Activated CD8-positive, alpha-beta memory T cell treated with anti-CD3 and anti-CD28 coated beads, Interleukin-2, amount 50 U/mL, for 1 hour (primary cell): Measurements from ENCODE around the gene ARAP1.

Source experiments
- DNase-seq: peaks from one replicate; pipeline ENCODE4 v3.0.0-alpha.2; 2020; ENCODE audit errors: extremely low read depth

ARAP1 gene

DNA sequence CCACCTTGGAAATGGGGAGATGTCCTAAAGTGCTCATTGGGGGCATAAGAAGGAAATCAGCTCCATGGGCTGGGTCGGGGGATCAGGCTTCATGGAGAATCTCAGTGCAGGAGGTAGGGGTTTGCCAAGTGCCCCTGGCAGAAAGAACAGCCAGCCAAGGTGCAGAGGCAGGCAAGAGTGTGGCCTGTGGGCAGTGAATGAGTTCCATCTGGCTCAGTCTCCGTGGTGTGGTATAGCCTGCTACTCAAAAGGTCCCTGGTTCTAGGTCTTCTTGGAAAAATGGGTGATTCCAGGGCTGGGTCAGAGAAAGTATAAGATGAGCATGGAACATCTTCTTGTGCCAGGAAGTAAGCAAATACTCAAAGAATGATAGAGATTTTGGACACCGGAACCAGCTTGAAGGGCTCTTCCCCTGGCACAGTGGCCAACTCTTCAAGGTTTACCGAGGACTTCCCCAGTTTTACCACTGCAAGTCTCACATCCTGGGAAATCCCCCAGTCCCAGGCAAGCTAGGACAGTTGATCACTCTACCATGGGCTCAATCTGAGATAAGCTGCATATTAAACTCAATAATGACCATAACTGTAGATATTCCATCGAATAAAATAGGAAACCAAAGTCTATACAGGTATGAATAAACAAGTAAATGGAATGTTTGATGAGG, 10.6 kb upstream of the ARAP1 start:
- no peak for DNase-seq

DNA sequence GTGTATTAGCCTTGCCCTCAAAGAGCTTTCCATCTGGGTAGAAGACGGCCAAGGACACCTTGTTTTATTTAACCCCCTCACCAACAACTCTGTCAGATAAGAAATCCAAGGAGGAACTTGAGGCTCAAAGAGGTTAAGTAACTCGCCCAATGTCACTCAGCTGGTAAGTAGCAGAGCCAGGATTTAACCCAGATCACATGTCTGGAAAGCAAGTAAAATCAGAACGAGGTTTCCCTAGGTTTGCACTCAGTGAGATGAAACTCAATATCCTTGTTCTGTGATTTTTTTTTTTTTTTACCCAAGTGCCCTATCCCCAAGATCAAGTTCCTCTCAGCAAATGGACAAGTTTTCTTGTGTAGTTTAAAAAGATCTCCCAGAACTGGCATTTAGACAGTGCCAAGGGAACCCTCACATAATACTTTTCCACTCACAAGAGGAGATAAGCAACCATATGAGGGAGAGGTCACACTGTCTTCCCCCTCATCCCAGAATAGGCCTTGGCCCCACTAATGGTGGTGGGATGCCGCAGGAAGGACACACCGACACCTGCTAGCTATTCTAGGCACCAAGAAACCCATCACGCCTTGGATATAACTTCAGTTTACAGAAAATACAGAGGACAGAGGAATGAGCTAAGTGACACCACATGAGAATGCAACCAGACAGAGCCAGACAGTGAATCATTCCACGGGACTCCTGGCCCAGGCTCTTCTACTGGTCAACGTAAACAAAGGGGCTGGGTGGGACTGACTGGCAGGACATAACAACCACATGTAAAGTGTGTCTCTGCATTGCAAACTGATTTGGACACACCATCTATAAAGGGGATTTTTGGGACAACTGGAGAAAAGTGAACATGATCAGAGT, 8.6 kb upstream of the ARAP1 start:
- no peak for DNase-seq

DNA sequence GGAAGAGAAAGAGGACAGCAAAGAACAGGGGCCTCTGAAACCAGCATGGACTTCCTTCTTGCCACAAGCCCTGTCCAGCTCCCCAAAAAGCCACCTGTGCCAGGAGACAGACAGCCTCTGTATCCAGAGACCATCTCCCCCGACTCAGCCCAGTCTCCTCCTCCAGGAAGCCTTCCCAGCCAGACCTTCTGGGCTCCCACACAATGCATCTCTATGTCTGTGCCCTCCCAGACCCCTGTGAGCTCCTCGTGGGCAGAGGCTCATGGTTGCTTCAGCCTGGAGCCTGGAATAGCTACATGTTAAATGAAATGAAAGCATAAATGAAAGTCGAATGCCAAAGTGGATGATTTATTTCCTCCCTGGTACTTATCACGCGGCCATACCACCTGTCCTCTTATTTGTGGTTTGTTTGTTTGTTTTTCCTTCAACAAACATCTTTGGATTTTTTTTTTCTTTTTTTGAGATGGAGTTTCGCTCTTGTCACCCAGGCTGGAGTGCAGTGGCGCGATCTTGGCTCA, 7.3 kb upstream of the ARAP1 start:
- DNase-seq = no peak

DNA sequence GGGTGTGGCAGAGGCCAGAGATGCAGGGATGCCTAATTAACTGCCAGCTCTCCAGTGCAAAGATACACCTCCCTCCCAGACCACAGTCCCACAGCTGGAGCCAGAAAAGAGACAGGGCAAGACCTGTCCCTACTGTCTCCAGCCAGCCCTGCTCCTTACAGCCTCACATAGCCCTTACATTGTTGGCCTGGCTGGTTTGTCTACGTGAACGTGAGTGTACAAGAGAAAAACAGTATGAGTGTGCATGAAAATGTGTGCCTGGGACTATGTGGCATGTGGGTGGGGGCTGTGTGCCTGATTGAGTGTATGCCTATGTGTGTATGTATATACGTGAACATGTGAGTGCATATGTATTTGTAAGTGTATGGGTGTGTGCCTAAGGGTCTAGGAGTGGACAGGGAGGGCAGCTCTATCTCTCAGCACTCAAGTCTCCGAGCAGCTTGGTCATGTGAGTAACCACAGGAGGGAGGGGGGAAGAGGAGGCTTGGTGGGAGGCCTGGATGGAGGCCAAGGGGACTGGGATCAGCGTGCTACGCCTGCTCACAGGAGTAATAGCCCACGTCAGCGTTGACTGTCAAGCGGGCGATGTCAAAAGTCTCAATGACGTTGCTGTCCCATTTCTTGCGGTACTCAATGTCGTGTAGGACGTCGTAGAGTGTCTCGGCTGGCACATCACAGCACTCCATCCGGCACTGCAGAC, 6.6 kb upstream of the ARAP1 start:
- no peak for DNase-seq

DNA sequence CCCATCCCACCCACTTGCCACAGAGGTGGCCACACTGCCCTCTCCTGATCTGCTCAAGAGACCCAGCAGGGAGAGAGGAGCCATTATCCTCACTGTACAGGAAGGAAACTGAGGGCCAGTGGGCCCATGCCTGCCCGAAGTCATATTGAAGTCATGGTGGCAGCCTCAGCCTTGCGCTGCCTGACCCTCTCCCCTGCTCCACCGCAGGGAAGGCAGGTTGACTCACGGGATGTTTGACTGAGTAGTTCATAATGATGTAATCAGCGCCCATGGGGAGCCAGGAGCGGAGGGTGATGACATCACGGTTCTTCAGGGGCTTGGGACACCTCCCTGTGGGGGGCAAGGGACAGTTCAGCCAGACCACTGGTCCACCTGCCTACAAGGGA, 6.1 kb upstream of the ARAP1 start:
- DNase-seq = no peak

DNA sequence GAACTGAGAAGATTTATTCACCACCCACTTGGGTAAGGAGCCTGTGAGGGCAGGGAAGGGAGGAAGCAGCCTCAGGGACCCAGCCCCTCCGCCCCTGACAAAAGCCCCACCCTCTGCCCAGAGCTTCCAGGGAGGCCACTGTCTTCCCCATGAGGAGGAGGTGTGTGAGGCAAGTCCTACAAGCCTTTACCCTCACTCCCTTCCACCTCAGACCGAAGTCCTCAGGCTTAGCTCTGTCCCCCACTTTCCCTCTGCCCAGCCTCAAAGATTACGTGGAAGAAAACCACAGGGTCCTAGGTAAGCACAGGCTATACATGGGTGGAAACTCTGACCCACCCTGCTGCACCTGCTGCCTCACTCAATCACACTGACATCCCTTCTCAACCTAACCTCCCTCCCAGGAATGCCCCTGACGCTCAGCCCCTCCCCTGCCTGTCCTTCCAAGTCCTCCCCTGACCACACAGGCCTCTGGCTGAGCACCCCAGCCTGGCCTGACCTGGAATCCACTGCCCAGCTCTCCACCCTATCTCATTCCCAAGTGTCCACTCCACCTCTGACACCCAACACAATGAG, 3.6 kb upstream of the ARAP1 start:
- DNase-seq = no peak

DNA sequence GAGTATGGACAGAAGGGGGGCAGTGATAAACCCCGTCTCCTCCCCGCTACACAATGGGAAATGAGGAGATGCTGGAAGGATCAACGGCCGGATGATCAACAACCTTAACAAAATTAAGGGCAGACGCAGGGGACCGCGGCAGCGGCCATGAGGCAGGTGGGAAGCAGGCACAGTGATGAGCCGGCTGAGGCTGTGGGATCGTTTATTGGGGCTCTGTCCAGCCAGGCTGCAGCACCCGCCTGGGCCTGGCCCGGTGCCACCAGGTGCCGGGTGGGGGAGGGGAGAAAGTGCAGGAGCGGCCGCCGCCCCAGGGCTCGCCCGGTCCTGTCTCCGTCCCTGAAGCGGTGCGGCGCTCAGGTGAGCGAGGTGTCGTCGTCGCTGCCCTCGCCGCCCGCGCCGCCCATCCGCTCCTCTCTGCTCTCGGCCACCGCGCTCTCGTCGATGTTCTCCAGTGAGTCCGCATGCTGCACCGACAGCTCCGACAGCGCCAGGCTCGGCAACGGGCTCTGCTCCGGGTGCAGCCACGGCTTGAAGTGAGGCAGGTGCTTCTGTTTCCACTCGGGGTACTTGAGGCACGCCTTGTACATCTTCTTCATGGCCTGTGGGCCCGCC, 2.4 kb upstream of the ARAP1 start:
- DNase-seq = no peak

DNA sequence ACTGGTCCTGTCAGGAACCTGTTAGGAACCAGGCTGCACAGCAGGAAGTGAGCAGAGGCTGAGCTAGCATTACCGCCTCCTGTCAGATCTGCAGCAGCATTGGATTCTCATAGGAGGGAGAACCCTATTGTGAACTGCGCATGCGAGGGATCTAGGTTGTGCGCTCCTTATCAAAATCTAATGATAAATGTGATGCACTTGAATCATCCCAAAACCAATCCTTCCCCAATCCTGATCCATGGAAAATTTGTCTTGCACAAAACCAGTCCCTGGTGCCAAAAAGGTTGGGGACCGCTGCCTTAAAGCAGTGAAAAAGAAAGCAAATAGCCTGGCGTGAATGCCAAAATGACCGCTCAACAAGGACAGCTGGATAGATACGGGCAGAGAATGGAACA, 1.9 kb upstream of the ARAP1 start:
- DNase-seq = no peak

DNA sequence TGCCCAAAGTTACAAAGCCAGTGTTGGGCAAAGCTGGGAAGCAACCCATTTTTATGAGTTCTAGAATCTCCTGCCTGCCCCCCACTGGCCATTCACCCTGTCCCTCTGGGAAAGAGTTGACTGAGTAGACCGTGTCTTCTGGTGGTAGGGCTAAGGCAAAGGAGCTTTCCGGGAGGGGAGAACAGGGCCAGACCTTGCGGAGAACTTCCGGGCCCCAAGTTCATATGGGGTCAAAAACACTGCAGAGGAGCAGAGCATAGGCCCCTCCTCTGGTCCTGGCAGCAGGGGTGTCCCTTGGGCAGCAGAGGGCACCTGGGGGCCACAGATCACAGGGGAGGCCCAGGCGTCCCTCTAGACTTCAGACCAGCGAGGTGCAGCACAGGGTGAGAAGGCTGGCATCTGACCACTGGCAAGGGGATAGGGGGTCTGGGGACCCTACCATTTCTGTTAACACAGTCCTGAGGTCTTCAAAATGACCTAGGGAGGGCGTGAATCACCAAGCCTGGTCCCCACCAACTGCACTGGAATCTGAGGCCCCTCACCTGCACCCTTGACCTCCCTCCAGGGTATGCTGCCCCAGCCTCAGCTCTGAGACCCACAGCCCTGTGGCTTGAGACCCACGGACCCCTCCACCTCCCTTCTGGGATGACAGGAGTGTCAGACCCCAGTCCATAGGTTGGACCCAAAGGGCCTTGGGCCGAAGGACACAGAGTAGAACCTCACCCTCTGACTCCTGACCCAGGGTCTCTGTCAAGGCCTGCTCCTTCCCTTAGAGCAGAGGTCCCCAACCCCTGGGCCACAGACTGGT, 1.3 kb upstream of the ARAP1 start:
- no peak for DNase-seq

DNA sequence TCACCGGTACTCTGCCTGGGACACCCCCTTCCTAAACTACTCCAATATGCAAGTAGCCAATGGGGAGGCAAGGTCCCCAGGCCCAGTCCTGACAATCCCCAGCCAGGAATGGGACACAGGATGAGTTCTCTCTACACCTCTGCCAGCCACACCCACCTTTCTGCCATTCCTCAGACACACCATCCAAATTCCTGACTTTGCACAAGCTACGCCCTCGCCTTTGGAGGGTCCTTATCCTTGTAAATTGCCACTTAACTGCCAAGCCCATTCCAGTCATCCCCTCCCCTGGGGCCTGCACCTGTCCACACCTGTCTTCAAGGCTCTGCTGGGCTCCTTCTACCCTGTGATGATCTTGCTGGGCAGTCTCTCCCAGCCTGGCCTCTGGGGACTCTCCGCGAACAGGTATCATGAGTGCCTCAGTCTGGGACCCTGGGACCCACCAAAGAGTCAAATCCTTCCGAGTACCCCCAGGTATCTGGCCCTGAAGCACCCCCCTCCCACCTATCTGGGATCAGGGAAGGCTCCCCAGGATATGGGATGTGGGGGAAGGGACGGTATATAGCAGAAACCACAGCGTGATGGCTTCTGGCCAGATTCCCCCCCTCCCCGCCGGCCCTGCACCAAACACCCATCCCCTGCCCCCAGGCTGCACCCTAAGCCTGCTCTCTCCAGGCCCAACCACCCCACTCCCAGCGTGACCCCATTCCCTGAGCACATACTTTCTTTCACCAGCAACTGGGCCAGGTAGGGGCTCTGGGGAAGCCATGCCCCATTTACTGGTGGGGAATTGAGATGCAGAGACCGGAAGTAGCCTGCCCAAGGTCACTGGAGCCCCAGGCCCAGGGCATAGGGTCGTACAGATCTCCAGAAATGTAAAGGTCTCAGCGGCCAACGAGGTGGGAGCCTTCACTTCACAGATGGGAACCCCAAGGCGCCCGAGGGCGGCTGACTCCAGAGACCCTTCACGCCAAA, 806 bp downstream of the ARAP1 start:
- DNase-seq = no peak

DNA sequence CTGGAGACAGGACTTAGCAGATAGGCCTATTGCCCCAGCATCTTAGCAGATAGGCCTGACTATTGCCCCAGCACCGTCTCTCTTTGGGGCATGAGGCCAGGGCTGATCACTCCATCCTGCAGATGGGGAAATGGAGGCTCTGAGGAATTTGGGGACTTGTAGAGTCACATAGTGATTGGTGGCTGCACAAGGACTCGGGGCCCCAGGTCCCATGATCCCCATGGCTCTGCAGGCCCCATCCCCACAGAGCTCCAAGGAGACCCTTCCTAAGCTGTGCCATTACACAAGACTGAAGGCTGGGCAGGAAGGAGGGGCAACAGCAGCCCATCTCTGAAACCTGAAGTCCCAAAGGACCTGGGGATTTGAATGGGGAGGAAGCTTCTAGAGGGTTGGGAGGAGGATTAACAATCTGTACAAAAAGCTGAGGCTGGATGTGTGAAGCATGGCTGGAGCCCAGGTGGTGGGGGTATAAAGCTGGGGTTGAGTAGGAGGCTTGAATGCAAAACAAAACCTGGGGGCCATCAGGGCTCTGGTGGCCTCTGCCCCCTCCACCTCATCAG, 1.6 kb downstream of the ARAP1 start:
- no peak for DNase-seq

DNA sequence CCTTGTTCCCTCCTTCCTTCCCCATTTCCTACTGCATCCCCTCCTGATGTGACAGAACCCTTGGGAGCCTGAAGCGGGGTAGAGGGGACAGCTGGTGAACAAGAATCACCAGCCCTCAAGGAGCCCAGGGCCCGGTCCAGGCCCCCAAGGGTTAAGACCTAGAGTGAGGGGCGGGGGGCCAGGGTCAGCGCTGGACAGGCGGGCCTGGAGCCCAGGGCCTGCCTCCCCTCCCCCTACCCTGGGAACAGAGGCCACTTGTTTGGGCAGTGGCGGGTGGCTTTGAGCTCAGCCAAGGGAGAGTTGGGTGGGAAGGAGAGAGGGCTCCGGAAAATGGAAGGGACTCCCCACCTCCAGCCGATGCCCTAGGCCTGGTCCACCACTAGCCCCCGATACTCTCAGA, 2.1 kb downstream of the ARAP1 start:
- no peak for DNase-seq

DNA sequence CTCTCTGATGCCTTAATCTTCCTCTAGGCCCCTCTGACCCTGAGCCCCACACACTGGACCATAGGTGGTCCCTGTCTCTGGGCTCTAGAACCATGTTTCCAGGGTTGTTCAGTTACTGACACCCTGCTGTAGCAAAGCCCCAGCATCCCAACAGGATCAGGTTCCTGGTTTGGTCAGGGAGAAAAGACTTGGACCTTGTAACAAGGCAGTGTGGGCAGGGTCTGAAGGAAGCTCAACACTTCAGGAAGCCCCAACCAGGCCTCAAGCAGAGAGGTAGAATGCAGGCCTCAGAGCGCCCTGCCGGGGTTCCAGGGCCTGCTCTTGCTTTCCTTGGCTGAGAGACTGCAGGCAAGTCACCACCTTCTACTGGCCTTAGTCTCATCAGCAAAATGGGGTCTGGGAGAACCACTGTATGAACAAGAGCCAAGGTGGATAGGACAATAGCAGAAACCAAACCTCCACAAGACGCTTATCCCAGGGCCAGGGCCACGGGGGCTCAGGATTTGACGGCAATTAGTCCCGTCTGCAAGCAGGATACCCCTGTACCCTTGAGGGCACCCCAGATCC, 4.8 kb downstream of the ARAP1 start:
- DNase-seq = no peak

DNA sequence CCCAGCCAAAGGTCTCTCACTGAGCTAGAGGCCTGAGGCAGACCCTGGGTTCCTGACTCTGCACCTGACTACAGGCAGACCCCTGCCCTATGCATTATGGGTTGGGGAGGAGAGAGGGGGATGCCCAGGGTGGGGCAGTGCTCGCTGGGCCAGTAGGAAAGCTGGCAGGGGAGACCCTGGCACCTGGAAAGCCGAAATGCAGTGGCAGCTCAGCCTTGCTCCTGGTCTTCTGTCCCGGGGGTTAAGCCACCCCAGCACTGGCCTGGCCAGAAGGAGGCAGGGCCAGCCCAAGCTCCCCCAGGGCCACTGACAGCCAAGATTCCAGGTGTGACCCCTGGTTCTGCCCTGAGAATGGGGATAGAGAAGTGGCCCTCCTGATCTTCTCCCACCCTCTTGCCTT, 5.4 kb downstream of the ARAP1 start:
- no peak for DNase-seq

DNA sequence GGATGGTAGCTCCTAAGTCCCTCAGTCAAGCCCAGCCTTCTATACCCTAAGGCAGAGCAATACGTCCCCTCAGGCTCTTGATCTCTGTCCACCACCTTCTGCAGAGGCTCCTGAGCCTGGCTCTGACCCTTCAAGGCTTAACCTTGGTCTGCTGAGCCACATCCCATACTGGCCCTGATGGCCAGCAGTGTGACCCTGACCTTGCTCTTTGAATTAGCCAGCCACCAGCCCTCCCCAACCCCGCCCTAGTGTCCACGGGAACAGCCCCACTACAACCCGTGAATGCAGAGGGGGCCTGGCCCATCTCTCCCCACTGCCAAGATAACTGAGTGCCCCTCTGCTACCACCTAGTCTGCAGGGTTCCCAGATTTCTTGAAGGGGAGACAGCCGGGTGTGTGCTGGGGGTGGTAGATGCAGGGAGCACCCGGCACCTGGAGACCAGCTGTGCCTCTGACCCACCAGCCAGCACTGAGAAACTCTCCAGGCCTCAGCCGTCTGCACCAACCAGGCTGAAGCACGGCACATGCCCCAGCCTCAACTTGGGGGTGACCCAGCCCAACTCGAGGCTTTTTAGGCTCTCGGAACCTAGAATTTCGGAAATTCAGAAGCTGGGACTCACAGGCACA, 6.2 kb downstream of the ARAP1 start:
- no peak for DNase-seq

DNA sequence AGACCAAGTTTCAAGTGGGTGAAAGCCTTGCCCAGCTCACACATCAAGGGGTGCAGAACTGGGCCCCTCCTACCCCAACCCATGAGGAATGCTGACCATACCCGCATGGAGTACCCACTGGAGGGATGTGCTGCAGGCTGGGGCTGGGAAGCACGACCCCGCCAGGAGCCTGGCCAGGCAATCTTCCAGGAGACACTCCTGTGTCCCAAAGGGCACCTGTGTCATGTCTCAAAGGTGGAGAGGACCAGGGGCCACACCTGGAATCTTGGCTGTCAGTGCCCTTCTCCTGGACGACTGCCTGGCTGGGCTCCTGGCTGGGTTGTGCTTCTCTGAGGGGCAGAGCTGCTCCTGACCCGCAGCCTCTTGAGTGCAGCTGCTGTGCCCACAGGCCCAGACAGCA, 6.7 kb downstream of the ARAP1 start:
- no peak for DNase-seq

DNA sequence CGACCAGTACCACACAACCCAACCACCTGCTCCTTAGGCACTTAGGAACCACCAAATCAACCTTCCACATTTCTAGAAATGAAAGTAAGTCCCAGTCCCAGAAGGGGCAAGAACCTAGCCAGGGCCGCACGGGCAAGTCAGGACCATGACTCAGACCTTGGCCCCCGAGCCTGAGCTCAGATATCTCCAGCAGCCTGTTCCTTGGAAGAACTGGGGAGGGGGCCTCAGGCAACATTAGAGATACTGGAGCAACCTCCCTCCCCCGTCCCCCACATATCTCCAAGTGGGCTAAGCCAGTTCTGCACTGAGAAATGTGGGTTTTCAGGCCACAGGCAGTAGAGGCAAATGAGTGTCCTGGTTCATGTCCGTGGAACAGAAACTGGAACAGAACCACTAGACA, 7.7 kb downstream of the ARAP1 start:
- DNase-seq = no peak

DNA sequence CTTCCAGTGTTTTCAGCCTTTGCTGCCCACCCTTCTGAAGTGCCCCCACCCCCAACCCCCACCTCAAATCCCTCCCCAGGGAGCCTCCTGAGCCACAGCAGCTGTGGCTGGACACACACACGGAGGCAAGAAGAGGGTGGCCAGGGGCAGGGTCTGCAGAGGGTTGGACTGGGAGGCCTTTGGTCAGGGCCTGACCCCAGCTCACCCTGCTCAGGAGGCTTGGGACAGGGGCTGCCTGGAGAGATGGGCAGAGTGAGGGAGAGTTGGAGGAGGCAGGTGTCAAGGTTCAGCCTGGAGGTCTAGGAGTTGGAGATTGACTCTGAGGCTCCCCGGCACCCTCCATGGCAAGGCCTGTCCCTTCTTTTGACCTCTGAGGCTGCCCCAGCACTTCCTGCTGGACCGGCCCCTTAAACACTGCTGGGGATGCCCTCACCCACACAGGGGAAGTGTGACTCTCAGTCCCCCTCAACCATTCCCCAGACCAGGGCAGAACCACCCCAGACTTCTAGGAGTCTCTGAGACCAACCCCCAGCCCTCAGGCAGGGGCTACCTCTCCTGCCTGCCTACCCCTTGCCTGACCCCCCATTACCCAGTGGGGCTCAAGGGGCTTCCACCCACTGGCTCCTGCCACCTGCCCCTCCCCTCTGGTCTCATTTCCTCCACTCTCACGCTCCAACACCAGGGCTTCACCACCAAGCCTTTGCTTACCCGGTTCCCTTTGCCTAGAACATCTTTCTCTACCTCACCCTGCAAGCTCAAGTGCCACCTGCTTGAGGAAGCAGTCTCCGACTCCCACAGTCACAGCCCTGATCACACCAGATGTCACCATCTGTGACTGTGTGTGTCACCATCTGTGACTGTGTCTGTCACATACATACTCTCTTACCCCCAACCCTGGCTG, 8.6 kb downstream of the ARAP1 start:
- DNase-seq = no peak
